HG02588 (cell line): ENCODE results near the gene PYDC1.
"Not testable (repeated sequence)": the region's sequence is repeated elsewhere in the genome, so short reads cannot be mapped to it uniquely, and the experiment has no call there.

Experiments used
- ATAC-seq: cut with Tn5 transposase; IDR thresholded peaks from one replicate; pipeline ENCODE4 v1.9.1; 2021; ENCODE audit warnings: mild to moderate bottlenecking, moderate library complexity; ENCODE audit not compliant: unreplicated experiment

The PYDC1 gene

DNA sequence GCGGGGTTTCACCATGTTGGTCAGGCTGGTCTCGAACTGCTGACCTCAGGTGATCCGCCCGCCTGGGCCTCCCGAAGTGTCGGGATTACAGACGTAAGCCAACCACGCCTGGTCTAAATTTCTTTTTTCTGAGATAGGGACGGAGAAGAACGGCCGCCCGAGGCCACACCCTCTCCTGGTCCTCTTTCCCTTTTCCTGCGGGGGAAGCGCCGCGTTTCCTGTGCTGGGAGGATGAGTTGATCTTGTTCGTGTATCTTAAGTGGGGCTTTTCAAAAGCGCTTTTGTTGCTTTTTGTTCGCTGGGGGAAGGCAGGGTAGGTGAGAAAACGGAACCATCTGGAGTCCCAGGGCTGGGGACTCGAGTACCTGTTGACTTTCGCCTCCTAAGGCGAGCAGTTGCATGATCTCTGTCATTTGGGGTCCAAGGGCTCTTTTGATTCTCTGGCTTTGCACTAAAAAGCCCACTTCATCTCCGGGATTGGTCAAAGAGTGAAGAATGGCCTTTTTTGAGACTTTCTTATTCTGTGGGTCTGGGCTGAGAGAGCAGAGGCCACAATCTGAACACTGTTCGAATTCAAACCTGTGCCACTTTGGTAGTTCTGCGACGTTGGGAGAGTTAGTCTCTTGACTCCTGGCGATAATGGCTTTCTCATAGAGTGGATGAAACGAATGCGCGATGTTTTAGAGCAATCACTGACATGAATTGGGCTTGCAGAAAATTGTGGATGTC is 35.7 kb downstream of the PYDC1 start:
- ATAC-seq = no peak

GRCh38 chr16:31179747-31180459 is 37.0 kb downstream of the PYDC1 start, which contains the start of gene FUS:
Gene FUS, plus strand, starts transcription at chr16:31180139. Its CDS starts 76 bp downstream, at chr16:31180215.
- peak; percentile 60 for ATAC-seq

GRCh38 chr16:31179219-31179746 is 37.7 kb downstream of the PYDC1 start:
- ATAC-seq = no peak

- ATAC-seq = no peak
Measured at GRCh38 chr16:31177136-31177535, 39.8 kb downstream of the PYDC1 start.

- ATAC-seq = not testable (repeated sequence)
Measured at GRCh38 chr16:31170048-31170447, 46.9 kb downstream of the PYDC1 start.

DNA sequence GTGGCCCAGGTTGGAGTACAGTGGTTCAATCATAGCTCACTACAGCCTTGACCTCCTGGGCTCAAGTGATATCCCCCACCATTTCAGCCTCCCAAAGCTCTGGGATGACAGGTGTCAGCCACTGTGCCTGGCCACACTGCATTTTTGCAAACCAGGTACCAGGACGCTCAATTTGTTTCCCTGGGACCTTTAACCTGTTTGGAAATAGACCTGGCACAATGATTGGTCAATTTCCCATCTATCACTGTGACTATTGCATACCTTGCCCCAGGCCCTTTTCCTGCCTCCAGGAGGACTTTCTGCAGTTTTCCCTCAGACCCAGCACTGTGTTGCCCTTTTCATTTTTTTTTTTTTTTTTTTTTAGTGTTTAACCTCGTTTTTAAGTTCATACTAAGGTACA is 48.1 kb downstream of the PYDC1 start:
- no peak for ATAC-seq

DNA sequence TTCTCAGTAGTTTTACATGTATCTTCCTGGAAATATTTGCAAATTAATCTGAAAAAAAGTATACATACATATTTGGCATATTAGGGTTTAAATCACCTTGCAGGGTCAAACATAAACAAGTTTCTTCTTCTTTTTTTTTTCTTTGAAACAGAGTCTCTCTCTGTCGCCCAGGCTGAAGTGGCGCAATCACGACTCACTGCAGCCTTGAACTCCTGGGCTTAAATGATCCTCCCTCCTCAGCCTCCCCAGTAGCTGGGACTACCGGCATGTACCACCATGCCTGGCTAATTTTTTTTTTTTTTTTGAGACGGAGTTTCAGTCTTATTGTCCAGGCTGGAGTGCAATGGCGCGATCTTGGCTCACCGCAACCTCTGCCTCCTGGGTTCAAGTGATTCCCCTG is 49.6 kb downstream of the PYDC1 start:
- ATAC-seq = no peak
